SKM-1 treated with dmso at 0.1 percent for 144 hours (cell line): Measurements from ENCODE around the gene FLNC.

Source experiments
- DNase-seq: peaks from one replicate; lab custom pipeline; 2025; ENCODE audit not compliant: unreplicated experiment; lab: John Stamatoyannopoulos, UW

FLNC gene

DNA sequence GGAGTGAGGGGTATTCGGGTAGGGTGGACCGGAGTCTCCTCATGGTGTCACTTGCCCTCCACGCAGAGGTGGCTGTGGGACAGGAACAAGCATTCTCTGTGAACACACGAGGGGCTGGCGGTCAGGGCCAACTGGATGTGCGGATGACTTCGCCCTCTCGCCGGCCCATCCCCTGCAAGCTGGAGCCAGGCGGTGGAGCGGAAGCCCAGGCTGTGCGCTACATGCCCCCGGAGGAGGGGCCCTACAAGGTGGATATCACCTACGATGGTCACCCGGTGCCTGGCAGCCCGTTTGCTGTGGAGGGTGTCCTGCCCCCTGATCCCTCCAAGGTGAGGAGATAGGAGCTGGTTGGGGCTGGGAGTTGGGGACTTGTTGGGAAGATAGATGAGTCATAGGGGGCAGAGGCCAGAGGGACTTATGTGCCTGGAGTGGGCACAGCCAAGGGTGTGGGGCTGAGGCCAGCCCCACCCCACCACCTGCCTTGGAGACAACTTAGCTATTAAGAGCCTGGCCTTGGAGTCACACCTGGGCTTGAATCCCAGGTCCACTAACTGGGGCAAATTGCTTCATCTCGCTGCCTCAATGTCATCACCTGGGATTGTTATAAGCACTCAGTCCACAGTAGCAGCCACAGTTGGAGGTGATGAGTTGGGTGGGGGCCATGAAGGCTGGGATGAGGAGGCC lies 13.9 kb downstream of the FLNC start:
- DNase-seq = no peak

DNA sequence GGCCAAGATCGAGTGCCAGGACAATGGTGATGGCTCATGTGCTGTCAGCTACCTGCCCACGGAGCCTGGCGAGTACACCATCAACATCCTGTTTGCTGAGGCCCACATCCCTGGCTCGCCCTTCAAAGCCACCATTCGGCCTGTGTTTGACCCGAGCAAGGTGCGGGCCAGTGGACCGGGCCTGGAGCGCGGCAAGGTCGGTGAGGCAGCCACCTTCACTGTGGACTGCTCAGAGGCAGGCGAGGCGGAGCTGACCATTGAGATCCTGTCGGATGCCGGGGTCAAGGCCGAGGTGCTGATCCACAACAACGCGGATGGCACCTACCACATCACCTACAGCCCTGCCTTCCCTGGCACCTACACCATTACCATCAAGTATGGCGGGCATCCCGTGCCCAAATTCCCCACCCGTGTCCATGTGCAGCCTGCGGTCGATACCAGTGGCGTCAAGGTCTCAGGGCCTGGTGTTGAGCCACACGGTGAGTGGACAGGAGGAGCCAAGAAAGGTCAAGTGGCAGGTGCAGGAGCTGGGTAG lies 14.6 kb downstream of the FLNC start:
- DNase-seq = no peak

DNA sequence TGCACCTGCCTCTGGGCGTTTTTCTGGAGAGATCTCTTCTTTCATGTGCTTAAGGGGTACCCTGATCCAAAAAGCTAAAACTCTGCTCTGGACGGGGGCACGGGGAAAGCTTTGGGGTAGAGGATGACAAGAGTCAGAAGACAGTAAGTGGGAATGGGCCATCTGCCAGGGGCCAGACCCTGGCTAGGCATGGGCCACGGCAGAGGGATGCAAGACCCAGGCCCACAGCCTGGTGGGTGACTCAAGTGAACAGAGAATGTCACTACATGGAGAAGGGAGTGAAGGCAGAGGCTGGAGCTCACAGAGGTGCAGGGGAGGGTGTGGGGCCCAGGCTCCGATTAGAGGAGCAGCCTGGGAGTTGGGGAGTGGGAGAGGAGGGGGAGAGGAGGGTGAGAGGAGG lies 15.3 kb downstream of the FLNC start:
- no peak for DNase-seq

DNA sequence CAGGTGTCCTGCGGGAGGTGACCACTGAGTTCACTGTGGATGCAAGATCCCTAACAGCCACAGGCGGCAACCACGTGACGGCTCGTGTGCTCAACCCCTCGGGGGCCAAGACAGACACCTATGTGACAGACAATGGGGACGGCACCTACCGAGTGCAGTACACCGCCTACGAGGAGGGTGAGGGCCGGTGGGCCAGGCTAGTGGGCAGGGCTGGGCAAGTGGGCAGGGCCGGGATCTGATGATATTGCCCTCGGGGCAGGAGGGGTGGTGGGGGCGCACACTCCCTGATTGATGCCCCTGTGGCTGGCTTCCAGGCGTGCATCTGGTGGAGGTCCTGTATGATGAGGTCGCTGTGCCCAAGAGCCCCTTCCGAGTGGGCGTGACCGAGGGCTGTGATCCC lies 15.8 kb downstream of the FLNC start:
- DNase-seq = no peak

DNA sequence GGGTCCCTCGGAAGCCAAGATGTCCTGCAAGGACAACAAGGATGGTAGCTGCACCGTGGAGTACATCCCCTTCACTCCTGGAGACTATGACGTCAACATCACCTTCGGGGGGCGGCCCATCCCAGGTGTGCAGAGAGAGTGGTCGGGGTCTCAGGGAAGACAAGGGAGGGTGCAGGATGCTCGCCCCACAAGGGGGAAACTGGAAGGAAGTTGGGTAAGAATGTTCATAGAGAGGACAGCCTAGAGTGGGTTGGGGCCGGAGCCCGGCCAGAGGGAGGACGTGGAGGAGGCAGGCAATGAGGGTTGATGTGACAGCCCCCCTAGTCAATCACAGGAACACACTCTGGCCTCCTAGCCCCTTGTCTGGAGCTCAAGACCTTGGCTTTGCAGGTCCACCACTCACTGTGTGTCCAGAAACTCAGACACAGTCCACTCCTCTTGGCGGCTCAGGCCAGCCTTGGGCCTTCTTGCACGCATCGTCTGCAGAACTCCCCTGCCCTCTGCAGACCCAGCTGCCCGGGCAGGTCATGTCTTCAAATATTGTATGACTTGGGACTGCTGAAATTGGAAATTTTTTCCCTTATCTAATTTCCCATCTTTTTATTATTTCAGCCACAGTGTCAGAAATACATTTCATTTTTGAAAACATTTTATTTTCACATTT lies 16.7 kb downstream of the FLNC start:
- no peak for DNase-seq

GRCh38 chr7:128847721-128848211 lies 17.6 kb downstream of the FLNC start:
- DNase-seq = no peak

DNA sequence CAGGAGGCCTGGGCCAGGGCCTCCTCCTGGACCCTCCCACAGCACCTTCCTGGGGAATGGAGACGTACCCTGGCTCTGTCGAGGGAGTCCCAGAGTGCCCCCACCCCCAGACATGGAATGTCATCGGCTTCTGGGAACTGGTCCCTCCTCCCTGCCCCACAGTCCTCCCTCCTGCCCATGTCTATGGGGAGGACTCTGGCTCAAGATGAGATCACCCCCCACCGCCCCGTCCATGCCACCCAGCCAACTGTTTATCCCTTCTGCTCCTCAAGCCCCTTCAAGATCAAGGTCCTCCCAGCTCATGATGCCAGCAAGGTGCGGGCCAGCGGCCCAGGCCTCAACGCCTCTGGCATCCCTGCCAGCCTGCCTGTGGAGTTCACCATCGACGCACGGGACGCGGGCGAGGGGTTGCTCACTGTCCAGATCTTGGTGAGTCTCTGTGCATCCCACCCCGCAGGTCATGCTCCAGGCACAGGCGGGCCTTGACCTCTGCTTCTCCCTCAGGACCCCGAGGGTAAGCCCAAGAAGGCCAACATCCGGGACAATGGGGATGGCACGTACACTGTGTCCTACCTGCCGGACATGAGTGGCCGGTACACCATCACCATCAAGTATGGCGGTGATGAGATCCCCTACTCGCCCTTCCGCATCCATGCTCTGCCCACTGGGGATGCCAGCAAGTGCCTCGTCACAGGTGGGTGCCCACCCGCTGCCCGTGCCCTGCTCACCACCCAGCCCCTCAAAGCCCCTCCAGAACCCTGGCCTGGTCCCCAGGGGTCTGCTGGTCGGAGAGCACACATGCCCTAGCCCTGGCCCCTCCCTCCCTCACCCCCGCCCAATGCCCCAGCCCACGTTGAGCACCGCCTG lies 18.3 kb downstream of the FLNC start:
- no peak for DNase-seq

- DNase-seq = no peak
Measured at GRCh38 chr7:128849156-128849515, 18.9 kb downstream of the FLNC start.

- no peak for DNase-seq
Measured at GRCh38 chr7:128849804-128850490, 19.7 kb downstream of the FLNC start.

DNA sequence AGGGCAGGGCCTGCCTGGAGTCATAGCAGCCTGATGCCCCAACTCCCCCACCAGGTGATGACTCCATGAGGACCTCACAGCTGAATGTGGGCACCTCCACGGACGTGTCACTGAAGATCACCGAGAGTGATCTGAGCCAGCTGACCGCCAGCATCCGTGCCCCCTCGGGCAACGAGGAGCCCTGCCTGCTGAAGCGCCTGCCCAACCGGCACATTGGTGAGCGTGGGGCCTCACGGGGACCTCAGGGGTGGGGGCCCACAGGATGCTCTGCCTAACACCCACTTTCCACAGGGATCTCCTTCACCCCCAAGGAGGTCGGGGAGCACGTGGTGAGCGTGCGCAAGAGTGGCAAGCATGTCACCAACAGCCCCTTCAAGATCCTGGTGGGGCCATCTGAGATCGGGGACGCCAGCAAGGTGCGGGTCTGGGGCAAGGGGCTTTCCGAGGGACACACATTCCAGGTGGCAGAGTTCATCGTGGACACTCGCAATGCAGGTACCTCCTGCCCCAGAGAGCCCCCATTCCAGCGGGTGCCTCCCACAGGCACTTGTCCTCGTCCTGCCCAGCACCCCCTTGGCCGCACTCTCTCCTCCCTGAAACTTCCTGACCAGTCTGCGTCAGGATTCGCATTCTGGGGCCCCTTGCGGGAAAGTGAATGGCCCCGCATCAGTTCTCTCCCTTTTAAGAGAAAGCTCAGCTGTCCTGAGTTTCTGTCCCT lies 22.5 kb downstream of the FLNC start:
- no peak for DNase-seq

DNA sequence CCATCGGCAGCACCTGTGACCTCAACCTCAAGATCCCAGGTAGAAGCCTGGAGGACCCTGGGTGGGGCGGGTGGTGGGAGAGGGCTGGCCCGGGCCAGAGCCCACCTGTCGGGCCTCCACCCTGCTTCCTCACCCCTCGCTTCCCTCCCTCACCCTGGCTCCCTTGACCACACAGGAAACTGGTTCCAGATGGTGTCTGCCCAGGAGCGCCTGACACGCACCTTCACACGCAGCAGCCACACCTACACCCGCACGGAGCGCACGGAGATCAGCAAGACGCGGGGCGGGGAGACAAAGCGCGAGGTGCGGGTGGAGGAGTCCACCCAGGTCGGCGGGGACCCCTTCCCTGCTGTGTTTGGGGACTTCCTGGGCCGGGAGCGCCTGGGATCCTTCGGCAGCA lies 23.6 kb downstream of the FLNC start:
- DNase-seq = no peak

- DNase-seq = no peak
Measured at GRCh38 chr7:128854396-128854795, 24.2 kb downstream of the FLNC start.

GRCh38 chr7:128855559-128855958 lies 25.4 kb downstream of the FLNC start:
- no peak for DNase-seq

DNA sequence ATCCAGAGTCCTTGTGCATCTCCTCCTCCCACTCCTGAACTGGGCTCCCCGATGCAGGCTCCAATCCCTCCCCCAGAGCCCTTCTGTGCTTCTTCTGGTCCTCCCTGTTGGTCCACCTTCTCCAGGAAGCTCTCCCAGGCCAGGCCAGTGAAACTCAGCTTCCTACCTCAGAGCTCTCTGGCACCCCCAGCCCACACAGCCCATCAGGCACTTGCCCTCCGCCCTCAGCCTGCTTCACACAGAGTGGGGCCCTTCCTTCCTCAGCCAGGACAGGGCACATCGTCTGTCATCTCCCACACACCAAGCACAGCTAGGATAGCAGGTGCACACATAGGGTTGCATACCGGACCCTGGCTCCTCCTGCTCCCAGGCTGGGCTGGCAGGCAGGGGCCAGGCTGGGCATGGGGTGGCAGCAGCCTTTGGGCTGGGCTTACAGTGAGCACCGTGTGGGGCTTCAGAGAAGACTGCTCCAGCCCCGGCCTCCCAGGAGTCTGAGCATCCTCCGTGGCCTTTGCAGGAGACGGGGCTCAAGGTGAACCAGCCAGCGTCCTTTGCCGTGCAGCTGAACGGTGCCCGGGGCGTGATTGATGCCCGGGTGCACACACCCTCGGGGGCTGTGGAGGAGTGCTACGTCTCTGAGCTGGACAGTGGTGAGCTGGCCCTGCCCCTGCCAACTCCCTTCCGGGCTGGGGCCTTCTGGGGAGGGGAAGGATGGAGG lies 26.0 kb downstream of the FLNC start:
- no peak for DNase-seq

- DNase-seq = no peak
Measured at GRCh38 chr7:128858380-128859231, 28.4 kb downstream of the FLNC start.

- no peak for DNase-seq
Measured at GRCh38 chr7:128859232-128860157, 29.3 kb downstream of the FLNC start.

GRCh38 chr7:128860158-128861073 lies 30.2 kb downstream of the FLNC start:
- DNase-seq = no peak
